AG09309 (cell line): Measurements from ENCODE around the gene PHACTR3.

ENCODE experiments used
- DNase-seq: peaks from one replicate; pipeline ENCODE4 v3.0.0-alpha.2; 2010; ENCODE audit warnings: low read depth
- H3K4me3 ChIP-seq: 2 replicates; pipeline ENCODE4 v1.5.1; 2011; ENCODE audit warnings: mild to moderate bottlenecking, low read depth, low read length, moderate library complexity; ENCODE audit not compliant: control insufficient read depth
- TF ChIP-seq, protein P1 (sequence below): IDR thresholded peaks from 2 replicates; pipeline ENCODE4 v1.5.1; 2011; ENCODE audit warnings: mild to moderate bottlenecking, low read depth, low read length, inconsistent platforms; ENCODE audit not compliant: insufficient read depth, control insufficient read depth; ENCODE audit errors: missing control alignments

PHACTR3 gene

GRCh38 chr20:59667131-59667530 lies 62.8 kb downstream of the PHACTR3 start:
- no peak overlapping the region for H3K4me3 ChIP-seq
- TF ChIP-seq, protein P1, sequence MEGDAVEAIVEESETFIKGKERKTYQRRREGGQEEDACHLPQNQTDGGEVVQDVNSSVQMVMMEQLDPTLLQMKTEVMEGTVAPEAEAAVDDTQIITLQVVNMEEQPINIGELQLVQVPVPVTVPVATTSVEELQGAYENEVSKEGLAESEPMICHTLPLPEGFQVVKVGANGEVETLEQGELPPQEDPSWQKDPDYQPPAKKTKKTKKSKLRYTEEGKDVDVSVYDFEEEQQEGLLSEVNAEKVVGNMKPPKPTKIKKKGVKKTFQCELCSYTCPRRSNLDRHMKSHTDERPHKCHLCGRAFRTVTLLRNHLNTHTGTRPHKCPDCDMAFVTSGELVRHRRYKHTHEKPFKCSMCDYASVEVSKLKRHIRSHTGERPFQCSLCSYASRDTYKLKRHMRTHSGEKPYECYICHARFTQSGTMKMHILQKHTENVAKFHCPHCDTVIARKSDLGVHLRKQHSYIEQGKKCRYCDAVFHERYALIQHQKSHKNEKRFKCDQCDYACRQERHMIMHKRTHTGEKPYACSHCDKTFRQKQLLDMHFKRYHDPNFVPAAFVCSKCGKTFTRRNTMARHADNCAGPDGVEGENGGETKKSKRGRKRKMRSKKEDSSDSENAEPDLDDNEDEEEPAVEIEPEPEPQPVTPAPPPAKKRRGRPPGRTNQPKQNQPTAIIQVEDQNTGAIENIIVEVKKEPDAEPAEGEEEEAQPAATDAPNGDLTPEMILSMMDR: no peak
- DNase-seq: no peak

DNA sequence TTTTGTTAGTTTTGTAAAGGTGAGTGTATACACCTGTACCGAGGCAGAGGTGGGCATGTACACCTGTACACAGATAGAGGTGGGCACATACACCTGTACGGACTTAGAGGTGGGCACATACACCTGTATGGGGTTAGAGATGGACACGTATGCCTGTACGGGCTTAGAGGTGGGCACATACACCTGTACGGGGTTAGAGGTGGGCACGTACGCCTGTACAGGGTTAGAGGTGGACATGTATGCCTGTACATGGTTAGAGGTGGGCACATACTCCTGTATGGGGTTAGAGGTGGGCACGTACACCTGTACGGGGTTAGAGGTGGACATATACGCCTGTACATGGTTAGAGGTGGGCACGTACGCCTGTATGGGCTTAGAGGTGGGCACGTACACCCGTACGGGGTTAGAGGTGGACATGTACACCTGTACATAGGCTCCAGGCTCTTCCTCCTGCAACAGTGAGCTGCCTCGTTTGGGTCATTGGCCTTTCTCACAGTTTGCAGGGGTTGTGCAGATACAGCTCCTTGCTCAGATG lies 63.7 kb downstream of the PHACTR3 start:
- H3K4me3 ChIP-seq: no peak overlapping the region
- TF ChIP-seq, protein P1: no peak
- DNase-seq: no peak

GRCh38 chr20:59668926-59669850 lies 64.8 kb downstream of the PHACTR3 start:
- no peak for DNase-seq
- H3K4me3 ChIP-seq: no peak overlapping the region
- TF ChIP-seq, protein P1: no peak

GRCh38 chr20:59670786-59671492 lies 66.6 kb downstream of the PHACTR3 start:
- no peak for DNase-seq
- H3K4me3 ChIP-seq: no peak overlapping the region
- TF ChIP-seq, protein P1: no peak

DNA sequence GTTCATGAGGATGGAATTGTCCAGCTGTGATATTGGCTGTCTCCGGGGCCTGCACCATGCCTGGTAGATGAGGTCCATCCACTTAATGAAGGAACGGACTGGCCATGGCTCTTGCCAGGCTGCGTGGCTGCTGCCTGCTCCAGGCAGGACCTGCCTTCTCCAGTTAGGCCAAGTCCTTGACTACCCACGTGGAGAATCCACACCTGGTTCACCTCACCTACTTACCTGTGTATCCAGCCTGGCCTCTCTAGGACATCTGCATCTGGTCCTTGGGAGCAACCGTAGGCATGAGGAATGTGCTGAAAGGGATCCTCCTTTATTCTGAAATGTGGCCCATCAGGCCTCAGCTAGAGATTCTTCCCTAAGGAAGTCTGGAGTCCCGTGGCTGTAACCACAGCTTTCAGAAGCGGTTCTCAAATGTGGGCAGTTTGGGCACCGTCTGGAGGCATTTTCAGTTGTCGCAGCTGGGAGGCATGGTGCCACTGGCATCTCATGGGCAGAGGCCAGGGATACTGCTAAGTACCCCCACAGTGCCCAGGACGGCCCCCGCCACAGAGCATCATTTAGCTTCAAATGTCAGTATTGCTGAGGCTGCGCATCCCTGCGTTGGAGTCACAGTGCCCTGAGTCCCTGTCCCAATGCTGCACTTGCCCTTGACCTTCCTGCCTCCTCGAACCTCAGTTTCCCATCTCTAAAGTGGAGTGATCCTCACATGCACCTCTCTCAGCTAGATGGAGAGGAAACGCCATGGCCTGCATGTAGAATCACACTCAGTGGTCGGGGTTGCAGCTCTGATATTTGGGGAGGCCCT lies 67.5 kb downstream of the PHACTR3 start:
- no peak for DNase-seq
- TF ChIP-seq, protein P1: no peak
- no peak overlapping the region for H3K4me3 ChIP-seq

GRCh38 chr20:59672576-59672975 lies 68.2 kb downstream of the PHACTR3 start:
- TF ChIP-seq, protein P1: no peak
- DNase-seq: no peak
- no peak overlapping the region for H3K4me3 ChIP-seq
